ENCODE measurements around the gene C16orf96. TPM values are rescaled to one million over a fixed set of nuclear protein-coding genes. Genes with fewer than 3 reads are reported as not detected.

C16orf96 gene
- total and polyA plus RNA-seq, 2 experiments from 2014 or later: 0.37 to 2.2 TPM

- no peak for TF ChIP-seq CTCF (conservative IDR thresholded peaks at IDR 0.05; ENCODE audit: low read depth in 2 of 2)
- peak; percentile 89 for TF ChIP-seq POLR2AphosphoS5 (IDR thresholded peaks at IDR 0.05; ENCODE audit: low read depth)
- TF ChIP-seq ETS1 (IDR thresholded peaks at IDR 0.05): peak; percentile 92
- peak; percentile 77 for TF ChIP-seq CREB1 (CRISPR knock-in tag; IDR thresholded peaks at IDR 0.05; ENCODE audit: low read depth)
- TF ChIP-seq, protein P1, sequence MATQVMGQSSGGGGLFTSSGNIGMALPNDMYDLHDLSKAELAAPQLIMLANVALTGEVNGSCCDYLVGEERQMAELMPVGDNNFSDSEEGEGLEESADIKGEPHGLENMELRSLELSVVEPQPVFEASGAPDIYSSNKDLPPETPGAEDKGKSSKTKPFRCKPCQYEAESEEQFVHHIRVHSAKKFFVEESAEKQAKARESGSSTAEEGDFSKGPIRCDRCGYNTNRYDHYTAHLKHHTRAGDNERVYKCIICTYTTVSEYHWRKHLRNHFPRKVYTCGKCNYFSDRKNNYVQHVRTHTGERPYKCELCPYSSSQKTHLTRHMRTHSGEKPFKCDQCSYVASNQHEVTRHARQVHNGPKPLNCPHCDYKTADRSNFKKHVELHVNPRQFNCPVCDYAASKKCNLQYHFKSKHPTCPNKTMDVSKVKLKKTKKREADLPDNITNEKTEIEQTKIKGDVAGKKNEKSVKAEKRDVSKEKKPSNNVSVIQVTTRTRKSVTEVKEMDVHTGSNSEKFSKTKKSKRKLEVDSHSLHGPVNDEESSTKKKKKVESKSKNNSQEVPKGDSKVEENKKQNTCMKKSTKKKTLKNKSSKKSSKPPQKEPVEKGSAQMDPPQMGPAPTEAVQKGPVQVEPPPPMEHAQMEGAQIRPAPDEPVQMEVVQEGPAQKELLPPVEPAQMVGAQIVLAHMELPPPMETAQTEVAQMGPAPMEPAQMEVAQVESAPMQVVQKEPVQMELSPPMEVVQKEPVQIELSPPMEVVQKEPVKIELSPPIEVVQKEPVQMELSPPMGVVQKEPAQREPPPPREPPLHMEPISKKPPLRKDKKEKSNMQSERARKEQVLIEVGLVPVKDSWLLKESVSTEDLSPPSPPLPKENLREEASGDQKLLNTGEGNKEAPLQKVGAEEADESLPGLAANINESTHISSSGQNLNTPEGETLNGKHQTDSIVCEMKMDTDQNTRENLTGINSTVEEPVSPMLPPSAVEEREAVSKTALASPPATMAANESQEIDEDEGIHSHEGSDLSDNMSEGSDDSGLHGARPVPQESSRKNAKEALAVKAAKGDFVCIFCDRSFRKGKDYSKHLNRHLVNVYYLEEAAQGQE (IDR thresholded peaks at IDR 0.05; ENCODE audit: unreplicated experiment): no peak
- peak; percentile 90 for DNase-seq (ENCODE audit: low spot score)
- H2AFZ ChIP-seq: 0 out of 2 replicates have a peak within 1 kb of the TSS, but pooled peaks have one; percentile 76
Measured at GRCh38 chr16:4614571-4615383, 58.6 kb downstream of the C16orf96 start, which contains the start of gene UBALD1. Gene UBALD1 (minus strand): TSS chr16:4614888. CDS start chr16:4614797, 91 bp downstream.

More at GRCh38 chr16:4614571-4615383, 58.6 kb downstream of the C16orf96 start, which contains the start of gene UBALD1:
- peaks cover 25% of the 10 kb centered on the region for H3K27me3 Mint-ChIP-seq (ENCODE audit: insufficient read depth, low read depth, poor library complexity)
- H3K27ac ChIP-seq (ENCODE audit: low read depth): peak within 1 kb of the TSS; percentile 92
- peaks cover 42% of the 10 kb centered on the region for H3K79me2 ChIP-seq (replicated peaks; ENCODE audit: insufficient read depth)
- peak; percentile 22 for ATAC-seq
- peaks cover 42% of the 10 kb centered on the region for H3K4me1 Mint-ChIP-seq
- peaks cover 46% of the 10 kb centered on the region for H3K4me1 ChIP-seq (ENCODE audit: insufficient read depth)
- H3K4me2 ChIP-seq: peak within 1 kb of the TSS; percentile 93
- no peaks in the 10 kb centered on the region; the same call in 2 of the 3 replicates for H3K9me3 Mint-ChIP-seq
- H3K36me3 ChIP-seq (ENCODE audit: insufficient read depth): no peaks in the 10 kb centered on the region
- H3K27ac Mint-ChIP-seq: peak within 1 kb of the TSS; percentile 97
- no peaks in the 10 kb centered on the region for H3K27me3 ChIP-seq (ENCODE audit: insufficient read depth)
- peaks cover 7% of the 10 kb centered on the region for H4K20me1 ChIP-seq (replicated peaks; ENCODE audit: insufficient read depth)
- peak within 1 kb of the TSS; percentile 82 for H3K4me3 Mint-ChIP-seq
- H3F3A ChIP-seq (replicated peaks; ENCODE audit: low read depth): peaks cover 42% of the 10 kb centered on the region
- H3K36me3 Mint-ChIP-seq (ENCODE audit: low read depth): no peaks in the 10 kb centered on the region
- H3K4me3 ChIP-seq: peak within 1 kb of the TSS; percentile 86
- no peaks in the 10 kb centered on the region for H3K9me2 ChIP-seq (ENCODE audit: insufficient read depth)

Data from GM23338 (cell line).